HepG2 (cell line): ENCODE data around the gene TM4SF20. TPM values are rescaled to one million over a fixed set of nuclear protein-coding genes. Genes with fewer than 3 reads are reported as not detected.

Experiments
- CHCHD3 ChIP-seq: sonication (generic); formaldehyde crosslinking; IDR thresholded peaks from 2 replicates; pipeline ENCODE4 v1.8.0; 2022; ENCODE audit warnings: mild to moderate bottlenecking, missing genetic modification reagents, moderate library complexity
- FOSL2 ChIP-seq: sonication (generic); formaldehyde crosslinking; IDR thresholded peaks from 2 replicates; pipeline ENCODE4 v1.4.0; 2020; ENCODE audit warnings: missing genetic modification reagents
- HMG20A ChIP-seq: IDR thresholded peaks from 2 replicates; pipeline ENCODE4 v1.6.1; 2016; ENCODE audit warnings: borderline replicate concordance
- KDM5B ChIP-seq: sonication (generic); formaldehyde crosslinking; IDR thresholded peaks from 2 replicates; pipeline ENCODE4 v1.4.0; 2020; ENCODE audit warnings: missing genetic modification reagents, mild to moderate bottlenecking, borderline replicate concordance
- KLF13 ChIP-seq: sonication (generic); formaldehyde crosslinking; IDR thresholded peaks from 2 replicates; pipeline ENCODE4 v1.4.0; 2020; ENCODE audit warnings: mild to moderate bottlenecking, missing genetic modification reagents
- NCOA2 ChIP-seq: sonication (generic); formaldehyde crosslinking; IDR thresholded peaks from 2 replicates; pipeline ENCODE4 v1.8.0; 2022; ENCODE audit warnings: inconsistent platforms
- REPIN1 ChIP-seq: sonication (generic); formaldehyde crosslinking; IDR thresholded peaks from 2 replicates; pipeline ENCODE4 v1.8.0; 2022; ENCODE audit warnings: missing genetic modification reagents, low read depth, mild to moderate bottlenecking, borderline replicate concordance
- RFXAP ChIP-seq: sonication (generic); formaldehyde crosslinking; IDR thresholded peaks from 2 replicates; pipeline ENCODE4 v1.4.0; 2020; ENCODE audit warnings: missing genetic modification reagents, borderline replicate concordance
- RNF2 ChIP-seq: fragments of 450-650 bp; conservative IDR thresholded peaks from 2 replicates; pipeline ENCODE4 v1.6.1; 2016; ENCODE audit warnings: low read depth
- RXRB ChIP-seq: IDR thresholded peaks from 2 replicates; pipeline ENCODE4 v1.6.1; 2016; ENCODE audit warnings: borderline replicate concordance, missing genetic modification reagents, missing compliant biosample characterization
- SAP130 ChIP-seq: IDR thresholded peaks from 2 replicates; pipeline ENCODE4 v1.6.1; 2016; ENCODE audit warnings: low read depth
- THAP9 ChIP-seq: sonication (generic); formaldehyde crosslinking; IDR thresholded peaks from 2 replicates; pipeline ENCODE4; 2020; ENCODE audit warnings: missing genetic modification reagents, mild to moderate bottlenecking, borderline replicate concordance
- TMF1 ChIP-seq: sonication (generic); formaldehyde crosslinking; IDR thresholded peaks from 2 replicates; pipeline ENCODE4 v1.8.1; 2022; ENCODE audit warnings: low read depth, missing genetic modification reagents
- ZBTB26 ChIP-seq: IDR thresholded peaks from 2 replicates; pipeline ENCODE4 v1.6.1; 2016; ENCODE audit warnings: missing compliant biosample characterization, missing genetic modification reagents, borderline replicate concordance
- ZBTB33 ChIP-seq: sonication (generic); formaldehyde crosslinking; IDR thresholded peaks from 2 replicates; pipeline ENCODE4 v1.4.0; 2020; ENCODE audit warnings: missing genetic modification reagents
- ZBTB37 ChIP-seq: sonication (generic); formaldehyde crosslinking; IDR thresholded peaks from 2 replicates; pipeline ENCODE4 v1.4.0; 2020; ENCODE audit warnings: mild to moderate bottlenecking, missing genetic modification reagents
- ZKSCAN8 ChIP-seq: IDR thresholded peaks from 2 replicates; pipeline ENCODE4 v1.6.1; 2016; ENCODE audit warnings: borderline replicate concordance, missing genetic modification reagents, missing compliant biosample characterization
- ZMYM3 ChIP-seq: sonication (generic); formaldehyde crosslinking; IDR thresholded peaks from 2 replicates; pipeline ENCODE4 v1.5.1; 2020; ENCODE audit warnings: mild to moderate bottlenecking, missing genetic modification reagents
- ZNF530 ChIP-seq: sonication (generic); formaldehyde crosslinking; IDR thresholded peaks from 2 replicates; pipeline ENCODE4 v1.5.0; 2020; ENCODE audit warnings: low read depth, mild to moderate bottlenecking, missing genetic modification reagents
- polyA plus RNA-seq, 8 experiments: library from polyadenylated mRNA; depleted of rRNA in 3 of 8; stranded (reverse) in 7 of 8; unstranded in 1 of 8; fragments of >200 nt; fragmentation: Illumina TruSeq in 4 of 8; extraction: Trizol in 4 of 8; gene quantifications; 2 replicates each; pipeline versions ENCODE4 v1.2.1 to v1.2.3, GENCODE V29; 2011 to 2016; ENCODE audit warnings: low read depth in 4 of 8, missing spikeins in 1 of 8, mixed read lengths in 1 of 8; ENCODE audit not compliant: insufficient read depth in 1 of 8
- total RNA-seq, 5 experiments: library from RNA; depleted of rRNA; stranded (reverse); fragments of >200 nt; fragmentation: Illumina TruSeq; extraction: Trizol; gene quantifications; 2 replicates each; pipeline ENCODE4 v1.2.3, GENCODE V29; 2016; ENCODE audit warnings: low read depth in 1 of 5

Gene TM4SF20
- total and polyA plus RNA-seq, 2 of the 13 experiments (the other 11 are each of a cell fraction or from before 2014, with no cell fraction given) = not detected

- no peak for TF ChIP-seq ZBTB37
- peak; percentile 87 for TF ChIP-seq RFXAP (CRISPR knock-in tag)
- TF ChIP-seq REPIN1 (CRISPR knock-in tag) = peak; percentile 89; the same call in 1 of the 2 replicates
- no peak for TF ChIP-seq KDM5B
- no peak for TF ChIP-seq TMF1 (CRISPR knock-in tag)
- TF ChIP-seq RNF2 = no peak
- no peak for TF ChIP-seq KLF13
- TF ChIP-seq ZNF530 = no peak
- no peak for TF ChIP-seq ZBTB26 (CRISPR knock-in tag)
- peak; percentile 83 for TF ChIP-seq SAP130 (CRISPR knock-in tag)
- TF ChIP-seq ZMYM3 (CRISPR knock-in tag) = 0 out of 2 replicates have a peak, but pooled peaks have one; percentile 40
- TF ChIP-seq NCOA2 (CRISPR knock-in tag) = peak; percentile 69
- peak; percentile 84; the same call in 1 of the 2 replicates for TF ChIP-seq ZKSCAN8 (CRISPR knock-in tag)
- peak; percentile 84; the same call in 1 of the 2 replicates for TF ChIP-seq RXRB (CRISPR knock-in tag)
- peak; percentile 44; the same call in 1 of the 2 replicates for TF ChIP-seq ZBTB33 (CRISPR knock-in tag)
- TF ChIP-seq THAP9 (CRISPR knock-in tag) = no peak
- TF ChIP-seq HMG20A (CRISPR knock-in tag) = peak; percentile 35; the same call in 1 of the 2 replicates
- peak; percentile 93 for TF ChIP-seq FOSL2 (CRISPR knock-in tag)
- no peak for TF ChIP-seq CHCHD3 (CRISPR knock-in tag)
Observed at GRCh38 chr2:227406177-227407031, 27.3 kb upstream of the TM4SF20 start (continued).
